Retinal pigment epithelial cell (primary cell): ENCODE measurements around the gene DDX42.

Experiments
- DNase-seq: peaks from one replicate; pipeline ENCODE4 v3.0.0-alpha.2; 2010; ENCODE audit warnings: low read depth
- H3K4me3 ChIP-seq: 2 replicates; pipeline ENCODE4 v1.5.1; 2011; ENCODE audit warnings: mild to moderate bottlenecking, low read length, control low read depth, moderate library complexity
- TF ChIP-seq, protein P1 (sequence below): conservative IDR thresholded peaks from 2 replicates; pipeline ENCODE4 v1.5.1; 2011; ENCODE audit warnings: low read depth, low read length, control low read depth, inconsistent platforms

DDX42 gene

GRCh38 chr17:63828936-63829335 lies 55.0 kb downstream of the DDX42 start:
- peak overlapping the region; percentile 96 for H3K4me3 ChIP-seq
- TF ChIP-seq, protein P1, sequence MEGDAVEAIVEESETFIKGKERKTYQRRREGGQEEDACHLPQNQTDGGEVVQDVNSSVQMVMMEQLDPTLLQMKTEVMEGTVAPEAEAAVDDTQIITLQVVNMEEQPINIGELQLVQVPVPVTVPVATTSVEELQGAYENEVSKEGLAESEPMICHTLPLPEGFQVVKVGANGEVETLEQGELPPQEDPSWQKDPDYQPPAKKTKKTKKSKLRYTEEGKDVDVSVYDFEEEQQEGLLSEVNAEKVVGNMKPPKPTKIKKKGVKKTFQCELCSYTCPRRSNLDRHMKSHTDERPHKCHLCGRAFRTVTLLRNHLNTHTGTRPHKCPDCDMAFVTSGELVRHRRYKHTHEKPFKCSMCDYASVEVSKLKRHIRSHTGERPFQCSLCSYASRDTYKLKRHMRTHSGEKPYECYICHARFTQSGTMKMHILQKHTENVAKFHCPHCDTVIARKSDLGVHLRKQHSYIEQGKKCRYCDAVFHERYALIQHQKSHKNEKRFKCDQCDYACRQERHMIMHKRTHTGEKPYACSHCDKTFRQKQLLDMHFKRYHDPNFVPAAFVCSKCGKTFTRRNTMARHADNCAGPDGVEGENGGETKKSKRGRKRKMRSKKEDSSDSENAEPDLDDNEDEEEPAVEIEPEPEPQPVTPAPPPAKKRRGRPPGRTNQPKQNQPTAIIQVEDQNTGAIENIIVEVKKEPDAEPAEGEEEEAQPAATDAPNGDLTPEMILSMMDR: no peak
- DNase-seq: no peak

DNA sequence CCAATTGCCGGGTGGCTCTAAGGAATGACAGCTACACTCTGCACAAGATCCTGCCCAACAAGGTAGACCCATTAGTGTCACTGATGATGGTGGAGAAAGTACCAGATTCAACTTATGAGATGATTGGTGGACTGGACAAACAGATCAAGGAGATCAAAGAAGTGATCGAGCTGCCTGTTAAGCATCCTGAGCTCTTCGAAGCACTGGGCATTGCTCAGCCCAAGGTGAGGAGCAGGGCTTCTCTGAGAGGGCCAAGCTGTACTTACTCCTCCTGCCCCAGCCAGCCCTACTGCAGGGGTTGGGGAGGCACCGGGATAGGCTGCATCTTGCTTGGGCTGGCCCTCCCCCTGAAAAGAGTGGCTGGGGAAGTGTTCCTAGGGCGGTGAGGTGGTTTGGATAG lies 56.3 kb downstream of the DDX42 start:
- DNase-seq: no peak
- TF ChIP-seq, protein P1: no peak
- H3K4me3 ChIP-seq: no peak overlapping the region

DNA sequence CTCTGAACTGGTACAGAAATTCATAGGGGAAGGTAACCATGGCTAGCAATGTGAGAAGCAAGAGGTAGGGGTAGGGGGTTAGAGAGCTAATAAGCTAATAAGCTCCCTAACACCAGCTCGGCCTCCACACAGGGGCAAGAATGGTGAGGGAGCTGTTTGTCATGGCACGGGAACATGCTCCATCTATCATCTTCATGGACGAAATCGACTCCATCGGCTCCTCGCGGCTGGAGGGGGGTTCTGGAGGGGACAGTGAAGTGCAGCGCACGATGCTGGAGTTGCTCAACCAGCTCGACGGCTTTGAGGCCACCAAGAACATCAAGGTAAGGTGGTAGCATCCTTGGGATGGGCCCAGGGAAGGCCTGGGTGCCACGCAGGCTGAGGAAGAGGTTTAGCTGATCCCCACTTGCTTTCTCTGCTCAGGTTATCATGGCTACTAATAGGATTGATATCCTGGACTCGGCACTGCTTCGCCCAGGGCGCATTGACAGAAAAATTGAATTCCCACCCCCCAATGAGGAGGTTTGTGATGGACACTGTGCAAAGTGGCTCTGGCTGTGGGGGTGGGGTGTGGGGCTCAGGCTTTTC lies 57.0 kb downstream of the DDX42 start:
- no peak overlapping the region for H3K4me3 ChIP-seq
- DNase-seq: no peak
- TF ChIP-seq, protein P1: no peak

DNA sequence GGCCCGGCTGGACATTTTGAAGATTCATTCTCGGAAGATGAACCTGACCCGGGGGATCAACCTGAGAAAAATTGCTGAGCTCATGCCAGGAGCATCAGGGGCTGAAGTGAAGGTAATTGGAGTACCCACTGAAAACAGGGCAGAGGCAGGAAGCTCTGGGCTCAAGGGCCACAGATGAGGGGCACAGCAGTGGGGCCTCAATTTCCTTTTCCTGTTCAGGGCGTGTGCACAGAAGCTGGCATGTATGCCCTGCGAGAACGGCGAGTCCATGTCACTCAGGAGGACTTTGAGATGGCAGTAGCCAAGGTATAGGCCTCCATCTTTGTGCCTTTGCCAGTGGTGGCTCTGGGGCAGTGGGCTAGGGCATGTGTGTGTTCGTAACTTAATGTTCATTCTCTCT lies 57.5 kb downstream of the DDX42 start:
- H3K4me3 ChIP-seq: no peak overlapping the region
- DNase-seq: no peak
- TF ChIP-seq, protein P1: no peak

- H3K4me3 ChIP-seq: no peak overlapping the region
- no peak for DNase-seq
- TF ChIP-seq, protein P1: no peak
These were observed 58.0 kb downstream of the DDX42 start for GRCh38 chr17:63832014-63832413.

DNA sequence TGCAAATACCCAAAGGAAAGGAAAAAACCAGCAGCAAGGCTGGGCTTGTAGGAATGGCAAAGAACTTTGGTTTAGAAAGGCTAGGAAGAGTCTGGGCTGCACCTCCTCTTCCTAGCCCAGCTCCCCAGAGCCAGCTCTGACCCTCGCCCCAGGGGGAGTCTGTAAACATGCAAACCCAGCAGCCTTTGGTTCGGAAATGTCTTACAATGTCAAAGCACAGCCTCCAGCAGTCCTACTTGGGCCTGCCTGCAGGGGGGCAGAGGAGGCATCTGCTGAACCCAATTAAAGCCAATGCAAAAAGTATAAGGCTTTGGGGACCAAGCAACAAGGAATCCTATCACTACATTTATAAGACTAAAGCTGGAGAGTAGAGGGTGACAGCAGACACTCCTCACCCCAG lies 58.5 kb downstream of the DDX42 start:
- H3K4me3 ChIP-seq: no peak overlapping the region
- TF ChIP-seq, protein P1: no peak
- no peak for DNase-seq

DNA sequence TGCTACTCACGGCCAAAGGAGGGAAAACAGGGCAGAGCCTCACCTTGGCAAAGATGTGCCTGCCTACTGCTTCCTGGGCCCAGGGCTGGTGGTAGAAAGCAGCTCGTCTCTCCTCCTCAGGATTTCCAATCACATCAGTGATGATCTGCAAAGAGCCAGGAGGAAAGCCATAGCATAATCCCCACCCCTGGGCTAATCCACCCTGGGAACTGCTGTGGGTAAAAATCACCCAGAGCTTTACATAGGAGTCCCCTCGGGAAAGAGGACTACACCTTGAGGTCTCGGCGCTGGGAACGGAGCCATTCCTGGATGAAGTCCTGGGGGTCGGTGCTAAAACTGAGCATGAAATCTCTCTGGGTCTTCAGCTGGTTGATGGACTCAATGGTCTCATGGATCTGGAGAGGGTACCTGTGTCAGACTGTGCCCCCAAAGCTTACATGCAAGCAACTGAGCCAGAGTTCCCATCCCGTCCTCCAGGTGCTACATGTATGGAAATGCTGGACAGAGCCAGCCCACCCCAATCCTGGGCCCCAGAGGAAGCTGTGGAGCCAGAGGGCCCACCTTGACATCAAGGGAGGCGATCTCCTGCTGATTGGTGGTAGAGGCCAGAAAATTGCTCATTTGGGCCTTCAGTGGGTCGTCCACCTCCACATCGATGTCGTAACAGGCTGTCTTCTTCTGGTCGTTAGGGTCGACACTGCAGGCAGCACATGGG lies 59.2 kb downstream of the DDX42 start:
- no peak overlapping the region for H3K4me3 ChIP-seq
- TF ChIP-seq, protein P1: no peak
- no peak for DNase-seq
